Muscle of back (tissue), 10 donors: ENCODE measurements around the gene SOCS6. TPM values are rescaled to one million over a fixed set of nuclear protein-coding genes. Genes with fewer than 3 reads are reported as not detected.

Experiments
- polyA plus RNA-seq, 10 donors: library from polyadenylated mRNA; unstranded; fragments of 120-200 nt; gene quantifications; one replicate each; pipeline ENCODE4 v1.2.1, GENCODE V29; 2013; ENCODE audit not compliant: insufficient read length in 10 of 10

The SOCS6 gene
- polyA plus RNA-seq, 10 donors, result 13.1 to 17.5 (median 16.5) TPM

Other genes with a start within 250 kb of the SOCS6 start
- gene RTTN, start 83.4 kb upstream of the SOCS6 start, polyA plus RNA-seq, result 10 to 100 TPM in 7 of 10 donors, 1 to 10 TPM in 3; 8.6 to 15.7 (median 11.3) TPM